Fibroblast of lung (primary cell): ENCODE results near the gene SNX20.

Experiments
- CTCF ChIP-seq, 2 donors: IDR thresholded peaks in 1 of 2; conservative IDR thresholded peaks in 1 of 2; 1 replicate in 1 of 2; 2 replicates in 1 of 2; pipeline ENCODE4 v1.5.1; 2011 to 2012; ENCODE audit warnings: low read length in 2 of 2, control low read depth in 1 of 2, inconsistent platforms in 1 of 2, low read depth in 1 of 2, mild to moderate bottlenecking in 1 of 2
- EZH2 ChIP-seq: IDR thresholded peaks from 2 replicates; pipeline ENCODE4 v1.5.1; 2012; ENCODE audit warnings: low read length, control low read depth, mild to moderate bottlenecking; ENCODE audit errors: missing control alignments

GRCh38 chr16:50708373-50709060 lies 27.4 kb upstream of the SNX20 start:
- TF ChIP-seq CTCF (conservative IDR thresholded peaks at IDR 0.05 in 1 of 2, IDR thresholded peaks at IDR 0.05 in 1 of 2; ENCODE audit: low read depth in 1 of 2, low read length in 2 of 2) (no peak), EZH2 (no peak)
